HG02885 (cell line): ENCODE results near the gene OTUD4.

ENCODE experiments used
- ATAC-seq: cut with Tn5 transposase; IDR thresholded peaks from one replicate; pipeline ENCODE4 v1.9.1; 2021; ENCODE audit warnings: mild to moderate bottlenecking; ENCODE audit not compliant: unreplicated experiment, poor library complexity

The OTUD4 gene

DNA sequence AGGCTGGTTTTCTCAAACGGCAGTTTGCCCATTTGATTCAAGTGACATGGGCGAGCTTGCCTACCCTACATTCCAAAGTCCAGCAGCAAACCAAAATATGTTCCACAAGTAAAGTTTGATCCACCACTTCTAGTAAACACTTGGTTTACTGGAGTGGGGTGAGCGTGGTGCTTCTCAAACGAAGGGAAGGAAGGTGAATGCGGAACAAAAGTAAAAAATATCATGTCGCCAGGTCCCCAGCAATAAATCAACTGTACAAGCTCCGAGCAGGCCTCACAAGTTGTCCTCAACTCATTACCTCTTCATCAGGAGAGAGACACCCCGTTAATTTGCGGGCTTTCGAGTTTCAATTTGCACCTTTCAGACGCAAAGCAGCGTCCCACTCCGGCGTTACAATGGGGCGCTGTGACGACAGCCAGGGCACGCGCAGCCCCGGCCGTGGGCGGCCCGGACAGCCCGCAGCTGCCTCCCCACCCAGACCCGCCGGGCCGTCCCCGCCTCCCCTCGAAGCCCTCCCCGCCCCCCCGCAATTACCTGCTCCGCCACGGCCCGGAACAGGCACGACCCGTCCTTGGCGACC lies 1.0 kb downstream of the OTUD4 start:
- peak; percentile 51 for ATAC-seq

DNA sequence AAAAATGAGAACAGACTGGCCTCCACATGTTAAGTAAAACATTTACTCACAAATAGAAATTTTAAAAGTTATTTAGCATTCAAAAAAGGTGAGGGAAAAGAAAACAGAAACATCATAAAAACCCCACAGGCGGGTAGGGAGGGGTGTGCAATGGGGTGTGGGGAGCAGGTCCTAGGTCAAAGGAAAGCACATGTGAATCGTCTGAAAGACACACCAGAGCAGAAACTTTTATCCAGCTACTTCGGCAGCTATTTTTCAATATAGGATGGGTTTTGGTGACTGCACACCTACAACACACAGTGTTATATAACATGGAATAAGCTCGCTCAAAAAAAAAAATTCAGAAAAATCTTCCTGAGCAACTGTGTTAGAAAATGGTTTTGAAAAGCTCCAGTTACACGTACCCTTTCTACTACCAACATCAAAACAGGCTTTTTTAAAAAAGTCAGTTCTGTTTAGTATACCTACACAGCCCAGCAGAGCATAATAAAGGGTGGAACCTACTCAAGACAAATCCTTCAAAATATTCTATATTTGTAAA lies 1.6 kb downstream of the OTUD4 start:
- ATAC-seq = no peak

DNA sequence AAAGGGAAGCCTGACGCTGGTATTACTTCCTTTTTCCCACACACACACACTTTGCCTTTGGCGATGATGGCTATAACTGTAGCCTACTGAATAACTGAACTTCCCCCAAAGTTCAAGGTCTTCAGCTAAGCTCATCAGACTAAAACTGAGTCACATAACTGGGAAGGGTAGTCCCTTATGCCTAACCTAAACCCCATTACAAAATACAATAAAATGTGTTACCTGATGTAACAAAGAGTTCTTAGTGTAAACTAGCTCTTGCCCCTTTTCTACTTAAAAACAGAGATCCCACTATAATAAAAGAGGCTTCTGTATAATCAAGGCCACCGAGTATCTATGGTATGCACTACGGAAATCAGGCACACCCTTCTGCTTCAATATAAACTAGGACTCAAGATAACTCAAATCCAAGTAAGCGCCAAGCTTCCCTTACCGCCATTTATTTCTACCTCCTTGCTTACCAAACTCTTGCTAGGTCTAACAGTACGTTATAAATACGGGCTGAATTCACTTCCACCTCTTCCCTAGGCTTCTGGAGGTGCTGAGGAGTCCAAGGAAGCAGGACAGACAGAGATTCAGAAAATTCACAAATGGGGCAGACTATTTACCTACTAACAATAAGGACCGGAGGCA lies 2.4 kb downstream of the OTUD4 start:
- no peak for ATAC-seq

- ATAC-seq = no peak
Measured at GRCh38 chr4:145177511-145177905, 2.9 kb downstream of the OTUD4 start.

GRCh38 chr4:145176641-145177432 lies 3.6 kb downstream of the OTUD4 start:
- no peak for ATAC-seq

- no peak for ATAC-seq
Measured at GRCh38 chr4:145171911-145172310, 8.5 kb downstream of the OTUD4 start.

DNA sequence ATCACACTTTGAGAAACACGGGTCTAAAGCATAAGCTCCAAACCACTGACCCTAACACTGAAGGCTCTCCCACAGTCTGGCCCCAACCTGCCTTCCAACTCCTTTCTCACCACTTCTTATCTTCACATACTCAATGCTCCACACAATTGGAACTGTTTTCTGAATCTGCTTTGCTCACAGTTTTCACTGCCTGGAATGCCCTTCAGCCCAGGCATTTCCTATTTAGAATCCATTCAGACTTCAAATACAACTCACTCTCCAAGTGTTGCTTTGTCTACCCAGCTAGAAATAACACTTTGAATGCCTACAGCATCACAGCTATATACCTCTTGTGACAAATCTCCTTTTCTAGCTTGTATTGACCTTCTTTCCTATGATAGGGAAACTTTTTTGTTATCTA lies 10.2 kb downstream of the OTUD4 start:
- ATAC-seq = no peak

GRCh38 chr4:145168581-145169187 lies 11.7 kb downstream of the OTUD4 start:
- ATAC-seq = no peak

DNA sequence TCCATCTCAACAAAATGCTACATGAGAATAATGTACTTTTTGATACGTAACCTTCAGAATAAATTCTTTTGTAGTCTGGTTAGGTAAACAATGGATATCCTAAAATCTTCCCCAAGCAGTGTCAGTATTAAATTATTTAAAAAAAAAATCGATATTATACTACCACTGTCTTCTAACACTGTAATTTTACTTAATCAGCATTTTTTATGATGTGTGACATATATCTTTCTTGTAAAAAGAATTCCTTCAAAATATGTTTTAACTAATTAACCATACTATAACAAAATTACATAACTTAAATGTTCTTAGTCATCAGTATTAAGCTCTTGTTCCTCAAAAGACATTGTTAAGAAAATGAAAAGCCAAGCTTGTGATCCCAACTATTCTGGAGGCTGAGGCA lies 12.5 kb downstream of the OTUD4 start:
- ATAC-seq = no peak

- no peak for ATAC-seq
Measured at GRCh38 chr4:145161549-145161948, 18.8 kb downstream of the OTUD4 start.

- no peak for ATAC-seq
Measured at GRCh38 chr4:145156986-145157385, 23.4 kb downstream of the OTUD4 start.

- no peak for ATAC-seq
Measured at GRCh38 chr4:145155268-145155870, 25.0 kb downstream of the OTUD4 start.

- ATAC-seq = peak; percentile 86
Measured at GRCh38 chr4:145154573-145154972, 25.8 kb downstream of the OTUD4 start.

- ATAC-seq = peak; percentile 58
Measured at GRCh38 chr4:145153904-145154298, 26.5 kb downstream of the OTUD4 start.

- ATAC-seq = no peak
Measured at GRCh38 chr4:145153181-145153903, 27.0 kb downstream of the OTUD4 start.

DNA sequence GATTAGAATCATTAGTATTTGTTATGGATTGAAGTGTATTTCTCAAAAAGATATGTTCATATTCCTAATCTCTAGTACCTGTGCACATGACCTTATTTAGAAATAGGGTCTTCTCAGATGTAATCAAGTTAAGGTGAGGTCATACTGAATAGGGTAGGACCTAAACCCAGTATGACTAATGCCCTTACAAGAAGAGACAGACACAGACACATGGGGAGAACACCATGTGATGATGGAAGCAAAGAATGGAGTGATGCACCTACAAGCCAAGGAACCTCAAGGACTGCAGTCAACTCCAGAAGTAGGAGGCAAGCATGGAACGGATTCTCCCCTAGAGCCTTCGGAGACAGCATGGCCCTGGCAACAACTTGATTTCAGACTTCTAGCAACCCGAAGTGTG lies 31.4 kb downstream of the OTUD4 start:
- no peak for ATAC-seq

DNA sequence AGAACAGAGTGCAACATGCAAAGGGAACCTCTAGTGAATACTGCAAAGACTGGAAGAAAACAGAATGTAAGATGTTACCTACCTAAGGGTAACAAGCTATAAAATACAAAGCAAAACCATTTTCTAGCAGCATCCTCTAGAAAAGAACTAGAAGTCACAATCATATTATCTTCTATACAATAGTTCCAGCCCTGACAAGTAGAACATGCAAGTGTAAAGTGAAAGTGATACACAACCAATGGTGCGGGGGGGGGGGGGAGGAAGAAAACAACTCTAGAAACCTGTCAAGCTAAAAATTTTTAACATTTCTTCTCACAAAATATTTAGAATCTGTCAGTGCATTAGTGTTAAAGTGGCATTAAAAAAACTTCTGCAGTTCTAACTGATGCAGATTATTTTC lies 44.2 kb downstream of the OTUD4 start:
- ATAC-seq = peak; percentile 27

DNA sequence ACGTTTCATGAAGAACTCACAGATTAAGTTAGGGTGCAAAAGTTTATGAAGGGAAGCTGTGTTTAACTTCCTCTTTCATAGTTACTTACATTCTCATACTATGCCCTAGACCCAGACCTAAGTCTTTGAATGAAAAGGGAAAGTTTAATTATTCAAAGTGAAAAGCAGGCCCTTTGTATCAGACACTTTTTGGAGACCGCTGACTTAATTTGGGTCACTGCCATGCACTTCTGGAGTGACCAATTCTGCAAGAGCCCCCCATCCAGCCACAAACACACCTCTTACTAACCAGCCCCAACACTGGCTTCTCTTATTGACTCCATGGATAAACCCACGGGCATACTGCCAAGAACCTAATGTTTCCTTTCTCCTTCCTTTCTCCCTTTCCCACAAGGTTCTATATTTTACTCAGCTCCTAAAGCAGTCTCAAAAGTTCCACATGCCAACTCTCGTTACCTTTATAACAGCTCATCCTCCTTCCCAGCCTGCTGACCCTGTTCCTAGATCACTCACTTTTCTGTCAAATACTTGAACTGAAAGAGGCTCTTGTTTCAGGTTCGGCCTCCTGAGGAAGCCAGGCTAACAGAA lies 47.8 kb downstream of the OTUD4 start:
- ATAC-seq = peak; percentile 85

DNA sequence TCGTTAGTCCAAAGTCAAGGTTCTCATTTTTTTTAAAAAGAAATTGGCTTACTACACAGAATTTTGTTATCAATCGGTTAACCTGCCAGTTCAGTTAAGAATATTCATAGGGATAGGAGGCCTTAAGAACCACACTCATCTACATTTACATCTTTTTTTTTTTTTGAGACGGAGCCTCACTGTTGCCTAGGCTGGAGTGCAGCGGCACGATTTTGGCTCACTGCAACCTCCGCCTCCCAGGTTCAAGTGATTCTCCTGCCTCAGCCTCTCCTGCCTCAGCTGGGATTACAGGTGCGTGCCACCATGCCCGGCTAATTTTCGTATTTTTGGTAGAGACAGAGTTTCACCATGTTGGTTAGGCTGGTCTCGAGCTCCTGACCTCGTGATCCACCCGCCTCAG lies 48.5 kb downstream of the OTUD4 start:
- ATAC-seq = no peak
